PC-9 (cell line): ENCODE results near the gene STIMATE. TPM values are rescaled to one million over a fixed set of nuclear protein-coding genes. Genes with fewer than 3 reads are reported as not detected.

Source experiments
- BruUV-seq: library from RNA; stranded (reverse); fragments of 400-500 nt; replicated peaks from 2 replicates; lab custom pipeline; 2021; lab: Mats Ljungman, UMichigan
- CTCF ChIA-PET: fragments of 300-600 bp; sonication (Branson Sonifier 250); formaldehyde crosslinking; loops from one replicate; lab custom pipeline; 2022; ENCODE audit warnings: antibody characterized with exemption; lab: Charles Lee
- POLR2A ChIA-PET: fragments of 300-600 bp; sonication (Branson Sonifier 250); formaldehyde crosslinking; loops from one replicate; lab custom pipeline; 2022; ENCODE audit warnings: antibody characterized with exemption; ENCODE audit not compliant: unreplicated experiment; lab: Charles Lee
- DNase-seq, 2 experiments: peaks; one replicate each; pipeline versions ENCODE4 v3.0.0 to v3.0.0-alpha.2; 2015 to 2022; ENCODE audit warnings: mixed read lengths in 1 of 2
- H2AFZ ChIP-seq: fragments of 200-600 bp; sonication (generic); 2 replicates; pipeline ENCODE4 v1.8.1; 2017; ENCODE audit warnings: antibody characterized with exemption
- H3F3A ChIP-seq: fragments of 200-600 bp; sonication (generic); 2 replicates; pipeline ENCODE4 v1.8.1; 2017; ENCODE audit warnings: antibody characterized with exemption, mild to moderate bottlenecking, low read depth; ENCODE audit not compliant: insufficient read depth
- H3K27ac ChIP-seq: fragments of 200-600 bp; sonication (generic); 2 replicates; pipeline ENCODE4 v1.6.1; 2016; ENCODE audit warnings: mixed run types
- H3K27me3 ChIP-seq: fragments of 200-600 bp; sonication (generic); 2 replicates; pipeline ENCODE4 v1.6.1; 2016; ENCODE audit warnings: low read depth, mixed run types; ENCODE audit not compliant: insufficient read depth
- H3K36me3 ChIP-seq: fragments of 200-600 bp; sonication (generic); 2 replicates; pipeline ENCODE4 v1.6.1; 2016; ENCODE audit warnings: low read depth, mixed run types
- H3K4me1 ChIP-seq: fragments of 200-600 bp; sonication (generic); replicated peaks from 2 replicates; pipeline ENCODE4 v1.6.1; 2016; ENCODE audit warnings: mixed run types; ENCODE audit not compliant: insufficient read depth
- H3K4me2 ChIP-seq: fragments of 200-600 bp; sonication (generic); 2 replicates; pipeline ENCODE4 v1.6.1; 2017; ENCODE audit warnings: mixed run types
- H3K4me3 ChIP-seq: fragments of 200-600 bp; sonication (generic); 2 replicates; pipeline ENCODE4 v1.6.1; 2016; ENCODE audit warnings: mixed run types
- H3K79me2 ChIP-seq: fragments of 200-600 bp; sonication (generic); 2 replicates; pipeline ENCODE4 v1.6.1; 2017; ENCODE audit warnings: low read depth, mixed run types
- H3K9me2 ChIP-seq: fragments of 200-600 bp; sonication (generic); 2 replicates; pipeline ENCODE4 v1.8.1; 2017; ENCODE audit warnings: mild to moderate bottlenecking; ENCODE audit not compliant: insufficient read depth
- H3K9me3 ChIP-seq: fragments of 200-600 bp; sonication (generic); 2 replicates; pipeline ENCODE4 v1.8.1; 2016; ENCODE audit warnings: low read depth; ENCODE audit not compliant: insufficient read depth
- H4K20me1 ChIP-seq: fragments of 200-600 bp; sonication (generic); 2 replicates; pipeline ENCODE4 v1.8.1; 2017; ENCODE audit not compliant: insufficient read depth
- CTCF ChIP-seq: fragments of 200-600 bp; sonication (generic); conservative IDR thresholded peaks from 2 replicates; pipeline ENCODE4 v1.6.1; 2017; ENCODE audit warnings: mixed run types, antibody characterized with exemption, mild to moderate bottlenecking, moderate library complexity
- EZH2 ChIP-seq: fragments of 200-600 bp; sonication (generic); IDR thresholded peaks from 2 replicates; pipeline ENCODE4 v1.8.0; 2017; ENCODE audit warnings: antibody characterized with exemption, low read depth
- intact Hi-C: fragments of 100-400 bp; cut with micrococcal nuclease; formaldehyde crosslinking; loops from one replicate; pipeline ENCODE4 v1.10.0; 2022; ENCODE audit not compliant: unreplicated experiment
- total RNA-seq: library from RNA; stranded (reverse); gene quantifications from 2 replicates; pipeline ENCODE4 v1.2.3, GENCODE V29; 2021

Gene STIMATE
- total RNA-seq, 1 experiment from 2014 or later: 16.8 TPM

DNA sequence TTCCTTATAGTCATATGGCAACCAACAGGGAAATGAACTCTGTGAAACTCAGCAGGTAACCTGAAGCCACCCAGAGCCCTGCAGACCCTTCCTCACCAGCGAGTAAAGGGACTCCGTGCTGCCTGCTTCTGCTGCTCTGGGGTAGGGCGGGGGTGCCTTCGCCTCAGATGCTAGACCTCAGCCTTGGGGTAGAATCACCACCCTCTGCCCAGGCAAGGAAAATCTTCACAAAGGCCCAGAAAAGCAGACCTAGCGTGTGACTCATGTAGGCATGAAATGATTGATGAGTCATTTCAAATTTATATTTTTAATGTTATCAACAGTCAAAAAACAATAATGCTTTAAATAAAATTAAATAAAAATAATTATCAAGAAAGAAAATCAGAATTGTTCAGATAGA is 6.6 kb downstream of the STIMATE start:
- no peak for TF ChIP-seq EZH2
- TF ChIP-seq CTCF: no peak
- Histone ChIP-seq H2AFZ (no peak overlapping the region), H3K4me2 (no peak overlapping the region), H3K36me3 (no peaks in the 10 kb centered on the region), H4K20me1 (no peaks in the 10 kb centered on the region), H3K9me3 (no peaks in the 10 kb centered on the region), H3K27me3 (no peaks in the 10 kb centered on the region), H3K4me3 (no peak overlapping the region), H3K27ac (no peak overlapping the region), H3K4me1 (no peaks in the 10 kb centered on the region), H3K9me2 (no peaks in the 10 kb centered on the region), H3F3A (no peaks in the 10 kb centered on the region), H3K79me2 (no peaks in the 10 kb centered on the region)
- intact Hi-C loops: no loop called here
- CTCF ChIA-PET: no interaction called here
- BruUV-seq: no TSS peak
- no peak for DNase-seq
- POLR2A ChIA-PET: no interaction called here

DNA sequence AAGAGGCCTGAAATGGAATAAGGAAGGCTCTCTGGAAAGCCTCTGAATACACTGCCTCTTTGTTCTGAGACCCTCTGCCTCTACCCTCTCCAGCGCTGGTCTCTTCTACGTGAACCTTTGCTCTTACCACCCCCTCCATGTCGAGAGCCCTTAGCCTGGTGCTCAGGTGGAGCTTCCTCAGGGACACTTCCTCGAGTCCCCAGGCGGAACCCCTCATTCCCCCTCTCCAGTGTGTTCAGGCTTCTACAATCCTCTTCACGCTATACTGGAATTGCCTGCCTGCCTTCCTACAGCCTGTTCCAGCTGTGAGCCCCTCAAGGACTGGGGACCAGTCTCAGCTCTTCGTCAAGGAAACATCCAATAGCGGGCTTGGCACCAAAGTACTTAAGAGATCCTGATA is 7.4 kb downstream of the STIMATE start:
- no TSS peak for BruUV-seq
- H3K79me2 ChIP-seq: no peaks in the 10 kb centered on the region

GRCh38 chr3:52887166-52887565 is 10.2 kb downstream of the STIMATE start:
- no peak overlapping the region for H3K27ac ChIP-seq
- no peaks in the 10 kb centered on the region for H3K36me3 ChIP-seq
- no peaks in the 10 kb centered on the region for H3K79me2 ChIP-seq
- H3K4me3 ChIP-seq: no peak overlapping the region
- DNase-seq: no peak
- no peaks in the 10 kb centered on the region for H3K9me3 ChIP-seq
- no peaks in the 10 kb centered on the region for H3F3A ChIP-seq
- no peaks in the 10 kb centered on the region for H4K20me1 ChIP-seq
- ChIA-PET CTCF (no interaction called here), POLR2A (no interaction called here)
- no TSS peak for BruUV-seq
- no peak overlapping the region for H3K4me2 ChIP-seq
- H3K9me2 ChIP-seq: no peaks in the 10 kb centered on the region
- no peaks in the 10 kb centered on the region for H3K4me1 ChIP-seq
- intact Hi-C loops: no loop called here
- no peak overlapping the region for H2AFZ ChIP-seq
- TF ChIP-seq EZH2 (no peak), CTCF (no peak)
- H3K27me3 ChIP-seq: no peaks in the 10 kb centered on the region

More for the DNA sequence above, 7.4 kb downstream of the STIMATE start:
- H3K4me2 ChIP-seq: no peak overlapping the region
- TF ChIP-seq EZH2: no peak
- no peaks in the 10 kb centered on the region for H3K36me3 ChIP-seq
- no peak overlapping the region for H2AFZ ChIP-seq
- H3K9me2 ChIP-seq: no peaks in the 10 kb centered on the region
- H3K27me3 ChIP-seq: no peaks in the 10 kb centered on the region
- H3K9me3 ChIP-seq: no peaks in the 10 kb centered on the region
- H3F3A ChIP-seq: no peaks in the 10 kb centered on the region
- H4K20me1 ChIP-seq: no peaks in the 10 kb centered on the region
- POLR2A ChIA-PET: interaction anchor here (0.5 kb wide), 2 partner anchors 12 to 109 kb away, joined by 3 to 4 read pairs; no protein-coding TSS in a partner anchor
- H3K4me3 ChIP-seq: no peak overlapping the region
- DNase-seq: no peak
- CTCF ChIA-PET: no interaction called here
- intact Hi-C loops: no loop called here
- no peaks in the 10 kb centered on the region for H3K4me1 ChIP-seq
- no peak overlapping the region for H3K27ac ChIP-seq

GRCh38 chr3:52886049-52886730 is 11.2 kb downstream of the STIMATE start:
- H4K20me1 ChIP-seq: no peaks in the 10 kb centered on the region
- H2AFZ ChIP-seq: no peak overlapping the region
- intact Hi-C loops: no loop called here
- TF ChIP-seq CTCF: no peak
- no peak for TF ChIP-seq EZH2
- no peaks in the 10 kb centered on the region for H3K79me2 ChIP-seq
- H3K27ac ChIP-seq: no peak overlapping the region
- no TSS peak for BruUV-seq
- no peaks in the 10 kb centered on the region for H3K9me3 ChIP-seq
- no peaks in the 10 kb centered on the region for H3K27me3 ChIP-seq
- no peak overlapping the region for H3K4me2 ChIP-seq
- H3K36me3 ChIP-seq: no peaks in the 10 kb centered on the region
- ChIA-PET CTCF (no interaction called here), POLR2A (no interaction called here)
- DNase-seq: no peak
- H3F3A ChIP-seq: no peaks in the 10 kb centered on the region
- no peaks in the 10 kb centered on the region for H3K9me2 ChIP-seq
- H3K4me1 ChIP-seq: no peaks in the 10 kb centered on the region
- H3K4me3 ChIP-seq: no peak overlapping the region
